GM21367 (cell line): Measurements from ENCODE around the gene SLC6A8.
"Not testable (repeated sequence)": the region's sequence is repeated elsewhere in the genome, so short reads cannot be mapped to it uniquely, and the experiment has no call there.

Experiments
- ATAC-seq: cut with Tn5 transposase; IDR thresholded peaks from one replicate; pipeline ENCODE4 v1.9.1; 2021; ENCODE audit not compliant: unreplicated experiment

Gene SLC6A8

DNA sequence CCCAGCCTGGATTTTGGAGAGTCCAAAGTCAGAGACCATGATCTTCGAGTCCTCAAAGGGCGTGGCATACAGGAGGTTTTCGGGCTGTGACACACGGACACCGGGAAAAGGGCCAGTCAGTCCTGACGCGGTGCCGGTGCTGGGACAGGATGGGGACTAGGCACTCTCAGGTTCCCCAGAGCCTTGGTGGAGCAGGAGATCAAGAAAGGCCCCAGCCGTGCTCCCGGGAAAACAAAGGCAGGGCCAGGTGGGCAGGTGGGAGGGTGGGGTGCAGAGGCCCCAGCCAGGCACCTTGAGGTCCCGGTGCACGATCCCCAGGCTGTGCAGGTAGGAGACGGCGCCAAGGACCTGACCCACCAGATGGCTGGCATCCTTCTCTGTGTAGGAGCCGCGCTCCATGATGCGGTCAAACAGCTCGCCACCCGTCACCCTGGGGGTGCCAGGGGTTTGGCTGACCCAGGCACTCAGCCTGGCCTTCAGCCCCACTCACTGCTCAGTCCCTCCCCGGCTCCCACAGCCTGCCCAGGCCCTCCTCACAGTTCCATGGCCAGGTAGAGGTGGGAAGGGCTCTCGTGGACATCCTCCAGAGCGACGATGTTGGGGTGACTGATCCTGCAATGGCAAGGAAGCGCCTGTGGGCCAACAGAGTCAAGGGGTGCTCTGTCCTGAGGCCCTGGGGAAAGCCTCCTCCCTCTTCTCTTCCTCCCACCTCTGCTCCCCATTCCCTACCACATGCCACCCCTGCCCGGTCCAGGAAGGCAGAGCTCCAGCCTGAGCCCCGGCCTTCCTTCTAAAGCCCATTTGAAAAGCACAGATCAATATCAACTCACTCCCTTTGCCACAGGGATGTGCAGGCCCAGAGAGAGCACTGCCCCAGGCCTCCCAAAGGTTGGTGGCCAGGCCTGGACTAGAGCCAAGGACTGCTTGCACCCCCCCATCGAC, 15.9 kb upstream of the SLC6A8 start:
- no peak for ATAC-seq

DNA sequence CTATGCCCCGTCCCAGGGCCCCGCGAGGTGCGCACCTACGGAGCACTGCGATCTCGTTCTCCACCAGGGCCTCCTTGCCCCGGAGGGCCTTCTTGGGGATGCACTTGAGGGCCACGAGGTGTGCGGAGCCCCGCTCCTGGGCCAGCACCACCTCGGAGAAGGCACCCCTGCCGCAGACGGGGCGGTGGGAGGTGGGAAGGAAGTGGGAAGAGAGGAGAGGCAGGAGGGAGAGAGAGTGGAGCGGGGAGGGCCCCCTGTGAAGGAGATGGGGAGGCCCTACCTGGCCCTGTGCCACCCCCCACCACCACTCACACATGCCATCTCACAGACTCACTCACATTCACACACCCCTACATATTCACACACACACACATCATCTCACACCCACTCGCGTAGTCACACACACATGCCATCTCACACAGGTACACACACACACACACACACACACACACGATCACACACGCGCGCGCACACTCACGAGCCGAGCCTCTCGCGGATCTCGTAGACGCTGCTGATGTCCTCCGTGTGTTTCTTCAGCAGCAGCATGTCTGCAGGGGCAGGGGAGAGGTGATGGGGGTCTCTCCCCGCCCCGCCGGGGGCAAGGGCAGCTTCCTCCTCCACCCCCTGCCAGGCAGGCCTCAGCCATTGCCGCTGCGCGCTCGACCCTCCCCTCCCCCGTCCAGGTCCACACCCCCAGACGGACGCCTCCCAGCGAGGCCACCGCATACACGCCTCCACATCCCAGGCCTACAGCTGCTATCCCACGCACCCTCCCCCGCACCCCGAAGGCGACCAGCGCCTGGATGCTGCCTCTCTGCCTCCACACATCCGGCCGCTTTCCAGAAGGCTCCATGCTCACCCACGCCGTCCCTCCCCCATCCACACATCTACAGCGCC, 14.9 kb upstream of the SLC6A8 start:
- ATAC-seq = no peak

- no peak for ATAC-seq
Measured at GRCh38 chrX:153673428-153674218, 14.1 kb upstream of the SLC6A8 start, which contains the start of gene PNCK. Gene PNCK (minus strand): TSS chrX:153673813. CDS start chrX:153673076, 737 bp downstream.

DNA sequence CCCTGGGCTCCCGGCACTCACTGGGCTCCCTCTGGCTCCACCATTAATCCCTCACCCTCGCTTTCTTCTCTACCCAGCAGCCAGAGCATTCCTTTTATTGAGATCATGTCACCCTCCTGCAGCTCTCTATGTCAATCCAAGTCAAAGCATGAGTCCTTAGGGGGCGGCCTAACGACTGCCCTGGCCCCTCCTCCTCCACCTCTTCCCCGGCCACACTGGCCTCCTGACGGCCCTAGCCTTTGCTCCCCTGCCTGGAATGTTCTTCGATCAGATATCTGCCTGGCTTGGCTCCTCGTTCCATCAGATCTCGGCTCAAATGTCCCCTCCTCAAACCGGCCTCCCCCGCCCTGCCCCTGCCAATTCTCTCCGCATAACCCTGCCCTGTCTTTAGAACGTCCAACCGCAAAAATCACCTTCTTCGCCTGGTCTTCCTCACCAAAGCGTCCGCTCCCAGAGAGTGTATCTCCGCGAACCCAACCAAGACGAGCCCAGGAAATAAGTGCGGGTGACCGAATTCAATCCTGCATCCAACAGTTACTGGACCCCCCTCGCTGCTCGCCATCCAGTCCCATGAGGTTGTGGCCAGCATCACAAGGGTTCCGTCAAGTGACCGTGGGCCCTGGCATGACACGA, 13.4 kb upstream of the SLC6A8 start:
- no peak for ATAC-seq

GRCh38 chrX:153681175-153681574, 6.6 kb upstream of the SLC6A8 start:
- no peak for ATAC-seq

GRCh38 chrX:153683486-153683885, 4.2 kb upstream of the SLC6A8 start:
- not testable (repeated sequence) for ATAC-seq

DNA sequence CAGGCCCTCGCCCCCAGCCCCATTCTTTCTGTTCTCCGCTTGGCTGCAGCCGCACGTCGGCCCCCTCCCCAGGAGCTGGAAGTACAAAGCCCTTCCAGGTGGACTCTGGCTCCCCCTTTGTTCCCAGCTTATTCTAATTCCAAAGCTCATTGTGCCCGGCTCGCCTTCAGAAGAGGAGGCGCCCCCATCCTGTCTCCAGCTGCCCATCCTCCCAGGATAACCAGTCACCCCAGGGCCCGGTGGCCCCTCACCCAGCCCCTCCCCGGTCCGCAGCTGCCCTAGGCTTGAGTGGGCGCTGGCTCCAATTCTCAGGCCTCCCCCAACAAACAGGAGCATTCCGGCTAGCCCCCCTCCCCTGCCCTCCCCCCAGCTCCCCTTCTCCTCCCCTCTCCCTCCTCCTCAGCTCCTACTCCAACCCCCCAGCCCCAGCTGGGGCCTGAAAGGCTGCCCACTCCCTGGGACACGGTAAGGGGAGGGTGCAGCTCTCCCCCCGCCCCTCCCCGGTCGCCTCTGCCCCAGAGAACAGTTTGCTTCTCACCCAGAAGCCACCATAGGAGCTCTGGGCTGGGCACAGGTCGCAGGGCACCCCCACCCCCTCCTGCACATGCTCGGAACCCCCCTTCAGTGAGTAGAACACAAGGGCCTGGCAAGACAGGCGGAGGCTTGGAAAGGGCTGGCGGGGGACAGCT, 3.1 kb upstream of the SLC6A8 start:
- ATAC-seq = no peak

DNA sequence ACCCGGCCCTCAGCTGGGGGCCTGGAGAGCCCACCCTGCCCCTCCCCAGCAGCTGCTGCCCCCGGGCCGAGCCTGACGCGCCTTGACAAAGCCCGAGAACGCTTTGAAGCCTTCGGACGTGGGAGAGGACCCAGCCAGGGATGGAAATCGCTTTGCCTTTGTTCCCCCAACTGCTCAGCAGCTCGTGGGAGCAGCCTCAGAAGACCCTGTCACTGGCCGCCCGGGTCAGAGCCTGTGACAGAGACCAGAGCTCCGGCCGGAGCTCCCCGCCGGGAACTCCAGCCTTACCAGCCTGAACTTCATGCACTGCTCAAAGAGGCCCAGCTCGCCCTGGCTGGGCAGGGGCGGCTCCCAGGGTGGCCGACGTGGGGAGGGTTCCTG, 2.6 kb upstream of the SLC6A8 start:
- no peak for ATAC-seq

DNA sequence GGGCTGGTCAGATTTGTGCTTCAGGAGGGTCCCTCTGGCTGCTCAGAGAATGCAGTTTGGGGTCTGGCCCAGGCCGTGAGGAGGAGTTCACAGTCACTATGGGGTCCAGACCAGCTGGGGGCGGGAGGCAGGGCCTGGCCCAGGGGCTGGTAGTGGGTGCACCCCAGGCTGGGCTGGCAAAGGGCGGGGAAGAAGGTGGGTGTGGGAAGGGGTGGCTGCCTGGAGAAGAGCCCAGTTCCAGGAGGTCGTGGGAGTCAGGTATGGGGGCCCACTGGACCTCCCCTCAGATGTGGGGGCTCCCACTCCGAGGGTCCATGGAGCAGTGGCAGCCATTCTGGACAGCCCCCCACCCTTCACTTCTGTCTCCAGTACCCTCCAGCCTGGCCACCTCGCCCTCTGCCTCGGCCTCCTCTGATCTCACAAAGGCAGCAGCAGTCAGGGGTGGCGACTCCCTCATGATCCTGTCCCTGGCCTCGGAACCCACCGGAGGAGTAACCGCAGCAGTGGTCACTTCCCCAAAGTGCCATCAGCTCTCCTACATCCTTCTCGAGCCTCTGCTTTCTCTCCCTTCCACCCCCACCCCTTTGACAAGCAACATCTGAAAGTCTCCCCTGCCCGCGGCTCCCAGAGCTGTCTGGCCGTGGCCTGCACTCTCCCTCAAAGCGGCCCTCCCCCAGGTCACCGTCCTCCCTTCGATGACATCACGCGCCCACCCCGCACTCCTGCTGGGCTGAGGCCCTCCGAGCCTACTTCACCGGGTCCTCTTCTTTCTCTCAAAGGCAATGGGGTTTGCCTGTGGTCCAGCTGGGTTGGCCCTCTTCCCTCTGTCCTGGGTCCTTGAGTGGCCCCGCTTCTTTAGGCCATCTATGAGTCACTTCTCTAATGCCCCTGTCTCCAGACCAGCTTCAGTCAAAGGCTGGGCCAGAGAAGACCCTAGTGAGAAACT, 1.7 kb upstream of the SLC6A8 start:
- no peak for ATAC-seq

GRCh38 chrX:153686711-153687110, 1.0 kb upstream of the SLC6A8 start:
- ATAC-seq = no peak

- ATAC-seq = no peak
Measured at GRCh38 chrX:153688071-153688470, 345 bp downstream of the SLC6A8 start.

DNA sequence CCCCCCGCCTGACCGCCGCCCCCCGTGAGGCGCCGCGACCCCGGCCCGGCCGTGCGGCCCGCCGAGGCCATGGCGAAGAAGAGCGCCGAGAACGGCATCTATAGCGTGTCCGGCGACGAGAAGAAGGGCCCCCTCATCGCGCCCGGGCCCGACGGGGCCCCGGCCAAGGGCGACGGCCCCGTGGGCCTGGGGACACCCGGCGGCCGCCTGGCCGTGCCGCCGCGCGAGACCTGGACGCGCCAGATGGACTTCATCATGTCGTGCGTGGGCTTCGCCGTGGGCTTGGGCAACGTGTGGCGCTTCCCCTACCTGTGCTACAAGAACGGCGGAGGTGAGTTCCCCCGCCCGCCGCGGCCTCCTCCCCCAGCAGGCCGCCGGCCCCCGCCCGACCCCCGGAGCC, 780 bp downstream of the SLC6A8 start:
- ATAC-seq = no peak

- ATAC-seq = no peak
Measured at GRCh38 chrX:153688911-153689590, 1.3 kb downstream of the SLC6A8 start.

GRCh38 chrX:153689654-153690465, 2.1 kb downstream of the SLC6A8 start:
- ATAC-seq = no peak

GRCh38 chrX:153690466-153690865, 2.7 kb downstream of the SLC6A8 start:
- ATAC-seq = no peak

- ATAC-seq = not testable (repeated sequence)
Measured at GRCh38 chrX:153691032-153691827, 3.5 kb downstream of the SLC6A8 start.

DNA sequence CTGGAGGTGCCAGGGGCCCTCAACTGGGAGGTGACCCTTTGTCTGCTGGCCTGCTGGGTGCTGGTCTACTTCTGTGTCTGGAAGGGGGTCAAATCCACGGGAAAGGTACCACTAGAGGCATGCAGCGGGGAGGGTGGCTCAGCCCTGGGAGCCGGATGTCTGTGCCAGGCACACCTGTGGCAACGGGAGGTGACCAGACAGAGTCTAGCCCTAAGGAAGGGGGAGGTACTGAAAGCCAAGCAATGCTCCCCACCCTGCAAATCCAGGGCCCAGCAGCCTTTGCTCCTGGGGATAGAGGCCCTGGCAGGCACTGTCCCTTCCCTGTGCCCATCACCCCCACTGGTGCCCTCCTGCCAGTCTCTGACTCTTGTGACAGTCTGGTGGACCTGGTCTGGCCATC, 4.3 kb downstream of the SLC6A8 start:
- ATAC-seq = no peak
